Ramos (cell line): ENCODE data around the gene FGF4.

Experiments
- in situ Hi-C: fragments of 300-500 bp; cut with MboI; formaldehyde crosslinking; loops from one replicate; pipeline ENCODE4 v1.14.3; 2022; ENCODE audit warnings: low sequenced_read_pairs; ENCODE audit not compliant: unreplicated experiment

Gene FGF4

GRCh38 chr11:69775163-69775755, at the start of gene FGF4:
Gene FGF4 (minus strand): TSS chr11:69775341. CDS start chr11:69775084, 257 bp downstream.
- in situ Hi-C loops, result no loop called here

GRCh38 chr11:69823641-69824265, 48.6 kb upstream of the FGF4 start:
- in situ Hi-C loops, result no loop called here

GRCh38 chr11:69822676-69823494, 47.7 kb upstream of the FGF4 start:
- in situ Hi-C loops, result no loop called here

- in situ Hi-C loops, result no loop called here
These were observed 46.4 kb upstream of the FGF4 start for GRCh38 chr11:69821511-69822040.

GRCh38 chr11:69820441-69820840, 45.3 kb upstream of the FGF4 start:
- in situ Hi-C loops, result no loop called here

- in situ Hi-C loops, result no loop called here
These were observed 44.5 kb upstream of the FGF4 start for GRCh38 chr11:69819541-69820070.

- in situ Hi-C loops, result no loop called here
These were observed 43.7 kb upstream of the FGF4 start, which contains the start of gene FGF3 for GRCh38 chr11:69818603-69819441. Gene FGF3 (minus strand): TSS chr11:69819416. CDS start chr11:69818933, 483 bp downstream.

- in situ Hi-C loops, result no loop called here
These were observed 43.1 kb upstream of the FGF4 start for GRCh38 chr11:69818231-69818602.

GRCh38 chr11:69817265-69818230, 42.4 kb upstream of the FGF4 start:
- in situ Hi-C loops, result no loop called here

- in situ Hi-C loops, result no loop called here
These were observed 41.5 kb upstream of the FGF4 start for GRCh38 chr11:69816671-69817070.

- in situ Hi-C loops, result no loop called here
These were observed 40.8 kb upstream of the FGF4 start for GRCh38 chr11:69815973-69816372.

GRCh38 chr11:69814902-69815301, 39.8 kb upstream of the FGF4 start:
- in situ Hi-C loops, result no loop called here

- in situ Hi-C loops, result no loop called here
These were observed 39.3 kb upstream of the FGF4 start for GRCh38 chr11:69814411-69814810.

- in situ Hi-C loops, result no loop called here
These were observed 38.7 kb upstream of the FGF4 start for GRCh38 chr11:69813839-69814238.

GRCh38 chr11:69812946-69813345, 37.8 kb upstream of the FGF4 start:
- in situ Hi-C loops, result no loop called here

- in situ Hi-C loops, result no loop called here
These were observed 37.1 kb upstream of the FGF4 start for GRCh38 chr11:69812256-69812655.

- in situ Hi-C loops, result no loop called here
These were observed 36.3 kb upstream of the FGF4 start for GRCh38 chr11:69811431-69811830.

GRCh38 chr11:69810289-69811118, 35.4 kb upstream of the FGF4 start:
- in situ Hi-C loops, result no loop called here
